GM23338 (cell line): ENCODE measurements around the gene GRIN2A. TPM values are rescaled to one million over a fixed set of nuclear protein-coding genes. Genes with fewer than 3 reads are reported as not detected.

ENCODE experiments used
- ATAC-seq: fragments of 200-7000 bp; cut with Tn5 transposase; 3 replicates; pipeline ENCODE4 v1.9.1; 2020
- DNase-seq: peaks from one replicate; pipeline ENCODE4 v3.0.0-alpha.2; 2015; ENCODE audit warnings: low spot score
- H2AFZ ChIP-seq: fragments of 200-600 bp; sonication (generic); 2 replicates; pipeline ENCODE4 v1.8.0; 2016; ENCODE audit warnings: antibody characterized with exemption, mild to moderate bottlenecking, moderate library complexity
- H3F3A ChIP-seq: fragments of 200-600 bp; sonication (generic); replicated peaks from 2 replicates; pipeline ENCODE4 v1.8.0; 2017; ENCODE audit warnings: antibody characterized with exemption, mixed run types, low read depth
- H3K27ac ChIP-seq: fragments of 200-600 bp; sonication (generic); 2 replicates; pipeline ENCODE4 v1.6.1; 2016; ENCODE audit warnings: low read depth
- H3K27me3 ChIP-seq: fragments of 200-600 bp; sonication (generic); 2 replicates; pipeline ENCODE4 v1.8.0; 2016; ENCODE audit warnings: mild to moderate bottlenecking, mixed run types, moderate library complexity; ENCODE audit not compliant: insufficient read depth
- H3K36me3 ChIP-seq: fragments of 200-600 bp; sonication (generic); 2 replicates; pipeline ENCODE4 v1.8.0; 2016; ENCODE audit warnings: mild to moderate bottlenecking; ENCODE audit not compliant: insufficient read depth
- H3K4me1 ChIP-seq: fragments of 200-600 bp; sonication (generic); 2 replicates; pipeline ENCODE4 v1.8.0; 2016; ENCODE audit warnings: mild to moderate bottlenecking, moderate library complexity; ENCODE audit not compliant: insufficient read depth
- H3K4me2 ChIP-seq: fragments of 200-600 bp; sonication (generic); 2 replicates; pipeline ENCODE4 v1.7.1; 2017; ENCODE audit warnings: mixed run types
- H3K4me3 ChIP-seq: fragments of 200-600 bp; sonication (generic); 2 replicates; pipeline ENCODE4 v1.6.1; 2016; ENCODE audit warnings: mixed run types
- H3K79me2 ChIP-seq: fragments of 200-600 bp; sonication (generic); replicated peaks from 2 replicates; pipeline ENCODE4 v1.8.0; 2017; ENCODE audit warnings: mild to moderate bottlenecking; ENCODE audit not compliant: insufficient read depth
- H3K9me2 ChIP-seq: fragments of 200-600 bp; sonication (generic); 2 replicates; pipeline ENCODE4 v1.8.0; 2017; ENCODE audit not compliant: insufficient read depth
- H4K20me1 ChIP-seq: fragments of 200-600 bp; sonication (generic); replicated peaks from 2 replicates; pipeline ENCODE4 v1.8.0; 2017; ENCODE audit warnings: mild to moderate bottlenecking; ENCODE audit not compliant: insufficient read depth
- H3K27ac Mint-ChIP-seq: 2 replicates; pipeline ENCODE4 v1.8.0; 2020; ENCODE audit warnings: inconsistent platforms, mild to moderate bottlenecking, moderate library complexity, mixed read lengths
- H3K27me3 Mint-ChIP-seq: 3 replicates; pipeline ENCODE4 v1.8.0; 2022; ENCODE audit warnings: low read depth, mild to moderate bottlenecking, moderate library complexity, mixed read lengths, inconsistent platforms; ENCODE audit not compliant: insufficient read depth, poor library complexity
- H3K36me3 Mint-ChIP-seq: 3 replicates; pipeline ENCODE4 v1.8.0; 2021; ENCODE audit warnings: low read depth, mild to moderate bottlenecking, inconsistent platforms, moderate library complexity, mixed read lengths
- H3K4me1 Mint-ChIP-seq: 3 replicates; pipeline ENCODE4 v1.8.0; 2020; ENCODE audit warnings: mild to moderate bottlenecking, inconsistent platforms, mixed read lengths
- H3K4me3 Mint-ChIP-seq: 3 replicates; pipeline ENCODE4 v1.8.0; 2021; ENCODE audit warnings: moderate library complexity, mild to moderate bottlenecking, inconsistent platforms, mixed read lengths
- H3K9me3 Mint-ChIP-seq: 3 replicates; pipeline ENCODE4 v1.8.0; 2020; ENCODE audit warnings: moderate library complexity, mild to moderate bottlenecking, inconsistent platforms, mixed read lengths
- CREB1 ChIP-seq: fragments of 250-450 bp; sonication (Bioruptor Pico); IDR thresholded peaks from 2 replicates; pipeline ENCODE4 v1.5.0; 2020; ENCODE audit warnings: low read depth, mild to moderate bottlenecking, moderate library complexity
- ETS1 ChIP-seq: IDR thresholded peaks from 2 replicates; pipeline ENCODE4 v1.6.1; 2016; ENCODE audit warnings: antibody characterized with exemption
- JUNB ChIP-seq: IDR thresholded peaks from one replicate; pipeline ENCODE4 v1.6.1; 2016; ENCODE audit warnings: antibody characterized with exemption; ENCODE audit not compliant: unreplicated experiment
- POLR2AphosphoS5 ChIP-seq: IDR thresholded peaks from 2 replicates; pipeline ENCODE4 v1.6.1; 2016; ENCODE audit warnings: antibody characterized with exemption, low read depth
- STAT1 ChIP-seq: IDR thresholded peaks from one replicate; pipeline ENCODE4 v1.6.1; 2016; ENCODE audit warnings: antibody characterized with exemption; ENCODE audit not compliant: unreplicated experiment
- ZNF331 ChIP-seq: fragments of 250-450 bp; sonication (Bioruptor Pico); IDR thresholded peaks from 2 replicates; pipeline ENCODE4 v1.5.0; 2020; ENCODE audit warnings: low read depth, mild to moderate bottlenecking, moderate library complexity
- polyA plus RNA-seq: library from polyadenylated mRNA; unstranded; fragments of >200 nt; fragmentation: Nextera tagmentation; extraction: Ambion mirVana; gene quantifications from 2 replicates; pipeline ENCODE4 v1.2.1, GENCODE V29; 2016
- total RNA-seq: library from RNA; depleted of rRNA; stranded (reverse); fragments of >200 nt; shearing (Covaris generic); gene quantifications from 2 replicates; pipeline ENCODE4 v1.2.3, GENCODE V29; 2014
- TF ChIP-seq, protein P1 (sequence below): IDR thresholded peaks from one replicate; pipeline ENCODE4 v1.6.1; 2018; ENCODE audit warnings: antibody characterized with exemption; ENCODE audit not compliant: unreplicated experiment
- TF ChIP-seq, protein P2 (sequence below), 2 experiments: fragments of 200-600 bp in 1 of 2; sonication (generic) in 1 of 2; conservative IDR thresholded peaks; 2 replicates each; pipeline versions ENCODE4 v1.5.1 to v1.6.1; 2016 to 2017; ENCODE audit warnings: antibody characterized with exemption in 2 of 2, low read depth in 2 of 2, mild to moderate bottlenecking in 2 of 2, moderate library complexity in 1 of 2
- TF ChIP-seq, protein P3 (sequence below): fragments of 250-450 bp; sonication (Bioruptor Pico); IDR thresholded peaks from 2 replicates; pipeline ENCODE4 v1.5.0; 2020; ENCODE audit warnings: mild to moderate bottlenecking, moderate library complexity

The GRIN2A gene
- total and polyA plus RNA-seq, 2 experiments from 2014 or later = 0.89 to 5.1 TPM

DNA sequence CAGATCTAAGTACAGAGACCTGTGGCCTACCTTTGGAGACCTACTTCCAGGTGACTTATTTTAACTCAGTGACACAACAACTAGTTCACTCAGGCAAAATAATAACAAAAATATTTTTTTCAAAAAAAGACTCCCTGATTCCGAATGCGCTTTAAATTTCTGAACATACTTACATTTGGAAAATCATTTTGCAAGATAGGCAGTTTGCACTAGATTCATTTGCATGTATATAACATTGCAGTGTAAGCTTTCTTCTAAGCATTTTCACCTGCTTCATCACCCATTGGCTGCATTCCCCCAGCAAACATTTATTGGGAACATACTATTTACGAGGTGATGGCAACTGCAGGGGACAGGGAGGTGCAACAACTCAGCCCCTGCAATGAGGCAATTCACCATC lies 166.8 kb downstream of the GRIN2A start (continued):
- TF ChIP-seq, protein P1, sequence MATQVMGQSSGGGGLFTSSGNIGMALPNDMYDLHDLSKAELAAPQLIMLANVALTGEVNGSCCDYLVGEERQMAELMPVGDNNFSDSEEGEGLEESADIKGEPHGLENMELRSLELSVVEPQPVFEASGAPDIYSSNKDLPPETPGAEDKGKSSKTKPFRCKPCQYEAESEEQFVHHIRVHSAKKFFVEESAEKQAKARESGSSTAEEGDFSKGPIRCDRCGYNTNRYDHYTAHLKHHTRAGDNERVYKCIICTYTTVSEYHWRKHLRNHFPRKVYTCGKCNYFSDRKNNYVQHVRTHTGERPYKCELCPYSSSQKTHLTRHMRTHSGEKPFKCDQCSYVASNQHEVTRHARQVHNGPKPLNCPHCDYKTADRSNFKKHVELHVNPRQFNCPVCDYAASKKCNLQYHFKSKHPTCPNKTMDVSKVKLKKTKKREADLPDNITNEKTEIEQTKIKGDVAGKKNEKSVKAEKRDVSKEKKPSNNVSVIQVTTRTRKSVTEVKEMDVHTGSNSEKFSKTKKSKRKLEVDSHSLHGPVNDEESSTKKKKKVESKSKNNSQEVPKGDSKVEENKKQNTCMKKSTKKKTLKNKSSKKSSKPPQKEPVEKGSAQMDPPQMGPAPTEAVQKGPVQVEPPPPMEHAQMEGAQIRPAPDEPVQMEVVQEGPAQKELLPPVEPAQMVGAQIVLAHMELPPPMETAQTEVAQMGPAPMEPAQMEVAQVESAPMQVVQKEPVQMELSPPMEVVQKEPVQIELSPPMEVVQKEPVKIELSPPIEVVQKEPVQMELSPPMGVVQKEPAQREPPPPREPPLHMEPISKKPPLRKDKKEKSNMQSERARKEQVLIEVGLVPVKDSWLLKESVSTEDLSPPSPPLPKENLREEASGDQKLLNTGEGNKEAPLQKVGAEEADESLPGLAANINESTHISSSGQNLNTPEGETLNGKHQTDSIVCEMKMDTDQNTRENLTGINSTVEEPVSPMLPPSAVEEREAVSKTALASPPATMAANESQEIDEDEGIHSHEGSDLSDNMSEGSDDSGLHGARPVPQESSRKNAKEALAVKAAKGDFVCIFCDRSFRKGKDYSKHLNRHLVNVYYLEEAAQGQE = no peak
- TF ChIP-seq ZNF331 (no peak), JUNB (no peak)

GRCh38 chr16:10013774-10014173 lies 168.5 kb downstream of the GRIN2A start:
- no peak overlapping the region for H3K4me3 Mint-ChIP-seq
- H3K4me2 ChIP-seq = no peak overlapping the region
- no peak overlapping the region for H3K27ac Mint-ChIP-seq
- no peak overlapping the region for H3K4me3 ChIP-seq
- H3K27ac ChIP-seq = no peak overlapping the region
- no peaks in the 10 kb centered on the region for H3K27me3 ChIP-seq
- no peaks in the 10 kb centered on the region for H3K79me2 ChIP-seq
- H4K20me1 ChIP-seq = no peaks in the 10 kb centered on the region
- H3K9me3 Mint-ChIP-seq = no peaks in the 10 kb centered on the region
- H3K36me3 ChIP-seq = no peaks in the 10 kb centered on the region
- peaks cover 3% of the 10 kb centered on the region for H3K27me3 Mint-ChIP-seq
- ATAC-seq (no peak), DNase-seq (no peak)
- H3K9me2 ChIP-seq = no peaks in the 10 kb centered on the region; the same call in 1 of the 2 replicates
- H3K36me3 Mint-ChIP-seq = no peaks in the 10 kb centered on the region
- H2AFZ ChIP-seq = no peak overlapping the region
- H3F3A ChIP-seq = no peaks in the 10 kb centered on the region
- peaks cover 7% of the 10 kb centered on the region for H3K4me1 ChIP-seq
- H3K4me1 Mint-ChIP-seq = peaks cover 13% of the 10 kb centered on the region
- no peak for TF ChIP-seq ZNF331
- no peak for TF ChIP-seq ETS1
- TF ChIP-seq, protein P2, sequence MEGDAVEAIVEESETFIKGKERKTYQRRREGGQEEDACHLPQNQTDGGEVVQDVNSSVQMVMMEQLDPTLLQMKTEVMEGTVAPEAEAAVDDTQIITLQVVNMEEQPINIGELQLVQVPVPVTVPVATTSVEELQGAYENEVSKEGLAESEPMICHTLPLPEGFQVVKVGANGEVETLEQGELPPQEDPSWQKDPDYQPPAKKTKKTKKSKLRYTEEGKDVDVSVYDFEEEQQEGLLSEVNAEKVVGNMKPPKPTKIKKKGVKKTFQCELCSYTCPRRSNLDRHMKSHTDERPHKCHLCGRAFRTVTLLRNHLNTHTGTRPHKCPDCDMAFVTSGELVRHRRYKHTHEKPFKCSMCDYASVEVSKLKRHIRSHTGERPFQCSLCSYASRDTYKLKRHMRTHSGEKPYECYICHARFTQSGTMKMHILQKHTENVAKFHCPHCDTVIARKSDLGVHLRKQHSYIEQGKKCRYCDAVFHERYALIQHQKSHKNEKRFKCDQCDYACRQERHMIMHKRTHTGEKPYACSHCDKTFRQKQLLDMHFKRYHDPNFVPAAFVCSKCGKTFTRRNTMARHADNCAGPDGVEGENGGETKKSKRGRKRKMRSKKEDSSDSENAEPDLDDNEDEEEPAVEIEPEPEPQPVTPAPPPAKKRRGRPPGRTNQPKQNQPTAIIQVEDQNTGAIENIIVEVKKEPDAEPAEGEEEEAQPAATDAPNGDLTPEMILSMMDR (conservative IDR thresholded peaks at IDR 0.05; ENCODE audit: low read depth in 2 of 2) = no peak
- TF ChIP-seq POLR2AphosphoS5 = no peak
- TF ChIP-seq, protein P1 = no peak
- TF ChIP-seq, protein P3, sequence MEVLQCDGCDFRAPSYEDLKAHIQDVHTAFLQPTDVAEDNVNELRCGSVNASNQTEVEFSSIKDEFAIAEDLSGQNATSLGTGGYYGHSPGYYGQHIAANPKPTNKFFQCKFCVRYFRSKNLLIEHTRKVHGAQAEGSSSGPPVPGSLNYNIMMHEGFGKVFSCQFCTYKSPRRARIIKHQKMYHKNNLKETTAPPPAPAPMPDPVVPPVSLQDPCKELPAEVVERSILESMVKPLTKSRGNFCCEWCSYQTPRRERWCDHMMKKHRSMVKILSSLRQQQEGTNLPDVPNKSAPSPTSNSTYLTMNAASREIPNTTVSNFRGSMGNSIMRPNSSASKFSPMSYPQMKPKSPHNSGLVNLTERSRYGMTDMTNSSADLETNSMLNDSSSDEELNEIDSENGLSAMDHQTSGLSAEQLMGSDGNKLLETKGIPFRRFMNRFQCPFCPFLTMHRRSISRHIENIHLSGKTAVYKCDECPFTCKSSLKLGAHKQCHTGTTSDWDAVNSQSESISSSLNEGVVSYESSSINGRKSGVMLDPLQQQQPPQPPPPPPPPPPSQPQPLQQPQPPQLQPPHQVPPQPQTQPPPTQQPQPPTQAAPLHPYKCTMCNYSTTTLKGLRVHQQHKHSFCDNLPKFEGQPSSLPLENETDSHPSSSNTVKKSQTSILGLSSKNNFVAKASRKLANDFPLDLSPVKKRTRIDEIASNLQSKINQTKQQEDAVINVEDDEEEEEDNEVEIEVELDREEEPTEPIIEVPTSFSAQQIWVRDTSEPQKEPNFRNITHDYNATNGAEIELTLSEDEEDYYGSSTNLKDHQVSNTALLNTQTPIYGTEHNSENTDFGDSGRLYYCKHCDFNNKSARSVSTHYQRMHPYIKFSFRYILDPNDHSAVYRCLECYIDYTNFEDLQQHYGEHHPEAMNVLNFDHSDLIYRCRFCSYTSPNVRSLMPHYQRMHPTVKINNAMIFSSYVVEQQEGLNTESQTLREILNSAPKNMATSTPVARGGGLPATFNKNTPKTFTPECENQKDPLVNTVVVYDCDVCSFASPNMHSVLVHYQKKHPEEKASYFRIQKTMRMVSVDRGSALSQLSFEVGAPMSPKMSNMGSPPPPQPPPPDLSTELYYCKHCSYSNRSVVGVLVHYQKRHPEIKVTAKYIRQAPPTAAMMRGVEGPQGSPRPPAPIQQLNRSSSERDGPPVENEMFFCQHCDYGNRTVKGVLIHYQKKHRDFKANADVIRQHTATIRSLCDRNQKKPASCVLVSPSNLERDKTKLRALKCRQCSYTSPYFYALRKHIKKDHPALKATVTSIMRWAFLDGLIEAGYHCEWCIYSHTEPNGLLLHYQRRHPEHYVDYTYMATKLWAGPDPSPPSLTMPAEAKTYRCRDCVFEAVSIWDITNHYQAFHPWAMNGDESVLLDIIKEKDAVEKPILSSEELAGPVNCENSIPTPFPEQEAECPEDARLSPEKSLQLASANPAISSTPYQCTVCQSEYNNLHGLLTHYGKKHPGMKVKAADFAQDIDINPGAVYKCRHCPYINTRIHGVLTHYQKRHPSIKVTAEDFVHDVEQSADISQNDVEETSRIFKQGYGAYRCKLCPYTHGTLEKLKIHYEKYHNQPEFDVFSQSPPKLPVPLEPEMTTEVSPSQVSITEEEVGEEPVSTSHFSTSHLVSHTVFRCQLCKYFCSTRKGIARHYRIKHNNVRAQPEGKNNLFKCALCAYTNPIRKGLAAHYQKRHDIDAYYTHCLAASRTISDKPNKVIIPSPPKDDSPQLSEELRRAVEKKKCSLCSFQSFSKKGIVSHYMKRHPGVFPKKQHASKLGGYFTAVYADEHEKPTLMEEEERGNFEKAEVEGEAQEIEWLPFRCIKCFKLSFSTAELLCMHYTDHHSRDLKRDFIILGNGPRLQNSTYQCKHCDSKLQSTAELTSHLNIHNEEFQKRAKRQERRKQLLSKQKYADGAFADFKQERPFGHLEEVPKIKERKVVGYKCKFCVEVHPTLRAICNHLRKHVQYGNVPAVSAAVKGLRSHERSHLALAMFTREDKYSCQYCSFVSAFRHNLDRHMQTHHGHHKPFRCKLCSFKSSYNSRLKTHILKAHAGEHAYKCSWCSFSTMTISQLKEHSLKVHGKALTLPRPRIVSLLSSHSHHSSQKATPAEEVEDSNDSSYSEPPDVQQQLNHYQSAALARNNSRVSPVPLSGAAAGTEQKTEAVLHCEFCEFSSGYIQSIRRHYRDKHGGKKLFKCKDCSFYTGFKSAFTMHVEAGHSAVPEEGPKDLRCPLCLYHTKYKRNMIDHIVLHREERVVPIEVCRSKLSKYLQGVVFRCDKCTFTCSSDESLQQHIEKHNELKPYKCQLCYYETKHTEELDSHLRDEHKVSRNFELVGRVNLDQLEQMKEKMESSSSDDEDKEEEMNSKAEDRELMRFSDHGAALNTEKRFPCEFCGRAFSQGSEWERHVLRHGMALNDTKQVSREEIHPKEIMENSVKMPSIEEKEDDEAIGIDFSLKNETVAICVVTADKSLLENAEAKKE (CRISPR knock-in tag) = no peak
- TF ChIP-seq STAT1 = no peak
- TF ChIP-seq CREB1 (CRISPR knock-in tag) = no peak
